ENCODE data around the gene DUSP15. TPM values are rescaled to one million over a fixed set of nuclear protein-coding genes. Genes with fewer than 3 reads are reported as not detected.

The DUSP15 gene
- total and polyA plus RNA-seq, 4 donors: 0.35 to 0.61 (median 0.42) TPM; not detected in 1

DNA sequence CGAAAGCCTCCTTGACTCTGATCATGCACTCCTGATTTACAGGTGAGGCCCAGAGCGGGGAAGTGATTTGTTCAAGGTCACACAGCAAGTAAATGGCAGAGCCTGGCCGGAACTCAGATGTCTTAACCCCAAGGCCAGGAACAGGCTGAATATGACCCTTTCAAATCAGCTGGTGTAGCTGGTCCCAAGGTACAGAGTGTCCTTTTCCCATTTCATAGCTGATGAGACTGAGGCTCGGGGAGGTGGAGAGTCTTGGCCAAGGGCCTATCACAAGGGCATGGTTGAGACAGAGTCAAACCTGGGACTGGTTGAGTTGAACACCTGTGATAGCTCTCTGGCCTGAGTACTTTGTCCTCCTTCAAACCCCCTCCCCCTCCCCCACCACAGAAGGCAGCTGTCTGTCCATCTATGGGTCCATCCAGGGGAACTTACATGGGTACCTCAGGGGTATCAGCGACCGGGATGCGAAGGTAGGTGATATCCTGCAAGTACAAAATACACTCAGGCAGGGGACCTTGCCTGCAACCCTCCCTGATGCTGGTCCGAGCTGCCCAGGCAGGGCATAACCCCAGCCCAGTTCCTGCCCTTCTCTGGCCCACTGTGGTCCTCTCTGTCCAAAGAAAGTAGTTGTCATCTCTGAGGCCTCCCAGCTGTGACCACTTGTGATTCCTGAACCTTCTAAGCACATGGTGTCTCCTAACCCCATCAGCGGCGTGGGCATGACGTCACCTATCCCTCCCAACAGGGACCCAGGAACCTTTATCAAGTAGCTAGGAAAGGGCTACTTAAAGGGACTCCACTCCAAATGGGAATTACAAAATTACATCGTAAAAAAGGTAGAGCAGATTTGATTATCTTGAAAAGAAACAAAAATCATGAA is 5.6 kb downstream of the DUSP15 start:
- DNase-seq (ENCODE audit: low spot score): no peak
- 88% methylated on average over 12 of the region's 12 CpGs for WGBS
- no peaks in the 10 kb centered on the region for H3K9me3 ChIP-seq (ENCODE audit: control insufficient read depth in 4 of 4, low read length in 3 of 4)
- H3K27me3 ChIP-seq (ENCODE audit: control insufficient read depth in 4 of 4, insufficient read depth in 4 of 4, low read length in 3 of 4): peaks cover 0 to 3% (median under 1%) of the 10 kb centered on the region in 4 donors
- no peak for TF ChIP-seq GABPA (IDR thresholded peaks at IDR 0.05 in 1 of 2, conservative IDR thresholded peaks at IDR 0.05 in 1 of 2)
- TF ChIP-seq, protein P1, sequence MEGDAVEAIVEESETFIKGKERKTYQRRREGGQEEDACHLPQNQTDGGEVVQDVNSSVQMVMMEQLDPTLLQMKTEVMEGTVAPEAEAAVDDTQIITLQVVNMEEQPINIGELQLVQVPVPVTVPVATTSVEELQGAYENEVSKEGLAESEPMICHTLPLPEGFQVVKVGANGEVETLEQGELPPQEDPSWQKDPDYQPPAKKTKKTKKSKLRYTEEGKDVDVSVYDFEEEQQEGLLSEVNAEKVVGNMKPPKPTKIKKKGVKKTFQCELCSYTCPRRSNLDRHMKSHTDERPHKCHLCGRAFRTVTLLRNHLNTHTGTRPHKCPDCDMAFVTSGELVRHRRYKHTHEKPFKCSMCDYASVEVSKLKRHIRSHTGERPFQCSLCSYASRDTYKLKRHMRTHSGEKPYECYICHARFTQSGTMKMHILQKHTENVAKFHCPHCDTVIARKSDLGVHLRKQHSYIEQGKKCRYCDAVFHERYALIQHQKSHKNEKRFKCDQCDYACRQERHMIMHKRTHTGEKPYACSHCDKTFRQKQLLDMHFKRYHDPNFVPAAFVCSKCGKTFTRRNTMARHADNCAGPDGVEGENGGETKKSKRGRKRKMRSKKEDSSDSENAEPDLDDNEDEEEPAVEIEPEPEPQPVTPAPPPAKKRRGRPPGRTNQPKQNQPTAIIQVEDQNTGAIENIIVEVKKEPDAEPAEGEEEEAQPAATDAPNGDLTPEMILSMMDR (IDR thresholded peaks at IDR 0.05; ENCODE audit: low read depth, low read length, missing input control): no peak
- TF ChIP-seq SP1 (IDR thresholded peaks at IDR 0.05): no peak
- TF ChIP-seq EGR1 (IDR thresholded peaks at IDR 0.05; ENCODE audit: low read depth in 2 of 2): no peak
- TF ChIP-seq, protein P2, sequence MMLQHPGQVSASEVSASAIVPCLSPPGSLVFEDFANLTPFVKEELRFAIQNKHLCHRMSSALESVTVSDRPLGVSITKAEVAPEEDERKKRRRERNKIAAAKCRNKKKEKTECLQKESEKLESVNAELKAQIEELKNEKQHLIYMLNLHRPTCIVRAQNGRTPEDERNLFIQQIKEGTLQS (IDR thresholded peaks at IDR 0.05): no peak
- no peak for TF ChIP-seq RAD21 (IDR thresholded peaks at IDR 0.05)
- TF ChIP-seq, protein P3, sequence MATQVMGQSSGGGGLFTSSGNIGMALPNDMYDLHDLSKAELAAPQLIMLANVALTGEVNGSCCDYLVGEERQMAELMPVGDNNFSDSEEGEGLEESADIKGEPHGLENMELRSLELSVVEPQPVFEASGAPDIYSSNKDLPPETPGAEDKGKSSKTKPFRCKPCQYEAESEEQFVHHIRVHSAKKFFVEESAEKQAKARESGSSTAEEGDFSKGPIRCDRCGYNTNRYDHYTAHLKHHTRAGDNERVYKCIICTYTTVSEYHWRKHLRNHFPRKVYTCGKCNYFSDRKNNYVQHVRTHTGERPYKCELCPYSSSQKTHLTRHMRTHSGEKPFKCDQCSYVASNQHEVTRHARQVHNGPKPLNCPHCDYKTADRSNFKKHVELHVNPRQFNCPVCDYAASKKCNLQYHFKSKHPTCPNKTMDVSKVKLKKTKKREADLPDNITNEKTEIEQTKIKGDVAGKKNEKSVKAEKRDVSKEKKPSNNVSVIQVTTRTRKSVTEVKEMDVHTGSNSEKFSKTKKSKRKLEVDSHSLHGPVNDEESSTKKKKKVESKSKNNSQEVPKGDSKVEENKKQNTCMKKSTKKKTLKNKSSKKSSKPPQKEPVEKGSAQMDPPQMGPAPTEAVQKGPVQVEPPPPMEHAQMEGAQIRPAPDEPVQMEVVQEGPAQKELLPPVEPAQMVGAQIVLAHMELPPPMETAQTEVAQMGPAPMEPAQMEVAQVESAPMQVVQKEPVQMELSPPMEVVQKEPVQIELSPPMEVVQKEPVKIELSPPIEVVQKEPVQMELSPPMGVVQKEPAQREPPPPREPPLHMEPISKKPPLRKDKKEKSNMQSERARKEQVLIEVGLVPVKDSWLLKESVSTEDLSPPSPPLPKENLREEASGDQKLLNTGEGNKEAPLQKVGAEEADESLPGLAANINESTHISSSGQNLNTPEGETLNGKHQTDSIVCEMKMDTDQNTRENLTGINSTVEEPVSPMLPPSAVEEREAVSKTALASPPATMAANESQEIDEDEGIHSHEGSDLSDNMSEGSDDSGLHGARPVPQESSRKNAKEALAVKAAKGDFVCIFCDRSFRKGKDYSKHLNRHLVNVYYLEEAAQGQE (IDR thresholded peaks at IDR 0.05): no peak
- no peak for TF ChIP-seq FOXA1 (IDR thresholded peaks at IDR 0.05)
- TF ChIP-seq JUND (IDR thresholded peaks at IDR 0.05): no peak
- TF ChIP-seq NR2F2 (IDR thresholded peaks at IDR 0.05): no peak
- no peak for TF ChIP-seq ZBTB33 (IDR thresholded peaks at IDR 0.05)
- no peak for TF ChIP-seq MAX (IDR thresholded peaks at IDR 0.05)
- TF ChIP-seq FOXA2 (IDR thresholded peaks at IDR 0.05): no peak
- no peak for TF ChIP-seq RXRA (IDR thresholded peaks at IDR 0.05)
- no peak for TF ChIP-seq YY1 (IDR thresholded peaks at IDR 0.05)
- peaks cover 3 to 20% (median 9%) of the 10 kb centered on the region in 4 donors for H3K4me1 ChIP-seq (ENCODE audit: control insufficient read depth in 4 of 4, insufficient read depth in 4 of 4, low read length in 3 of 4)
- H3K4me3 ChIP-seq (ENCODE audit: low read depth in 1 of 3, low read length in 3 of 3): no peak overlapping the region
- no peak overlapping the region for H3K9ac ChIP-seq (ENCODE audit: low read depth in 1 of 2, low read length in 2 of 2)
- no peaks in the 10 kb centered on the region for H3K36me3 ChIP-seq (ENCODE audit: control insufficient read depth in 4 of 4, insufficient read depth in 3 of 4, low read depth in 1 of 4, low read length in 3 of 4)
- no peak overlapping the region for H3K27ac ChIP-seq (ENCODE audit: low read depth in 1 of 2, low read length in 2 of 2)
